Stimulated activated CD4-positive, alpha-beta T cell treated with anti-CD3 and anti-CD28 coated beads, Interleukin-1b, Interleukin-23, amount 100 ng/mL, for 4 hours (primary cell): ENCODE data around the gene HPCAL1.

Experiments
- DNase-seq, 2 donors: peaks; one replicate each; pipeline ENCODE4 v3.0.0-alpha.2; 2020; ENCODE audit warnings: low read depth in 2 of 2

The HPCAL1 gene

DNA sequence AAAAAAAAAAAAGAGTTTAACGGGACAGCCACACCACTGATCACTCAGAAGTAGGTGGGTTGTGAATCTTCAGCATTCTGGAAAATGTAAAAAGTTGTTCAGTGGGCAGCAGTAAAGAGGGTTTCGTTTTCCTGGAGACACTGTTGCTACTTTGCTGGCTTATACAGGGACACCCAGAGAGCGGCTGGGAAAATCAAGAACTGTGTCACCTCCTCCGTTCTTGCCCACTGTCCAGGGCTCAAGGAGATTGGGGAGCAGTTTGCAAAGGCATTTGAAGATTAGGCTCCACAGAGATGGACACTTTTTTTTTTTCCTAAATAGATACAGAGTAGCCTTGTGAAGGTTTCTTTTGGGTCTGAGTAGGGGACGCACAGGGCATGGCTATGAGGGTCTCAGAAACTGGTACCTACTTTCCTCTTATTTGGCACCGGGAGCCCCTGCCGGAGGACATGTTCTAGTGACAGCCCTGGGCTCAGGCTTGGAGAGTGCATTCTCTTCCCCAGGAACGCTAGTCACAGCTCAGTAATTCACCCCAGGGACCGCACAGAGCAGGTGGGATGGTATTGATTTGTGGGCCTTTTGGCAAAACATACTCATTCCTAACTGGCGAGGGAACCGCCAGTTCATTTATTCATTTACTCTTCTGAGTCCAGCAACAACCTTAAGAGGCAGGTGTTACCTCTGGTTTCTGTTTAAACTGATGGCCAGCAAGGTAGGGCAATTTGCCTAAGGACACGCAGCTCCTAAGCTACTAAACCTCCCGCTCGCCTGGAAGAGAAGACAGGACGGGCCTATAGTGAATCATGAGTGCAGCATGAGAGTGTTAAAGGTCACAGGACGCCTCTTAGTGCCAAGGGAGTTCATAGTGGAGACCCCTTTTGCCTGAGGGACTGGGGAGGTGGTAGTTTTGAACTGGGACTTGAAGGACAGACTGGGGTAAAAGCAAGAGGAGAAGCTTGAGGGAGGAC, 53.1 kb downstream of the HPCAL1 start:
- DNase-seq: no peak

DNA sequence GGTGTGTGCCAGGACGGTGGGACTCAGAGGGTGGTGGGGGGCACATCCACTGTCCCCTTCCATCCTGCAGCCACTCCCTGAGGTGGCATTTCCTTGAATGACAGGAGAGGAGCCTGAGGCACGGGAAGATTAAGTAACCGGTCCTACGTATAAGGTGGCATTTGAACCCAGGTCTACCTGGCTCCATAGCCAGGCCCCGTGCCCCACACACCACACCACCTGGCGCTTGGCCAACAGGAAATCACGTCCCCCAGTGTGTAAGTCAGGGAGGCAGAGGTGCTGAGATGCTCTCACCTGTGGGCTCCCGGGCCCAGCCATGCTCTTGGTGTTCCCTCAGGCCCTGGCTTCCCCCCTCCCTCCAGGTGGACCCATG, 53.7 kb downstream of the HPCAL1 start:
- DNase-seq: no peak

DNA sequence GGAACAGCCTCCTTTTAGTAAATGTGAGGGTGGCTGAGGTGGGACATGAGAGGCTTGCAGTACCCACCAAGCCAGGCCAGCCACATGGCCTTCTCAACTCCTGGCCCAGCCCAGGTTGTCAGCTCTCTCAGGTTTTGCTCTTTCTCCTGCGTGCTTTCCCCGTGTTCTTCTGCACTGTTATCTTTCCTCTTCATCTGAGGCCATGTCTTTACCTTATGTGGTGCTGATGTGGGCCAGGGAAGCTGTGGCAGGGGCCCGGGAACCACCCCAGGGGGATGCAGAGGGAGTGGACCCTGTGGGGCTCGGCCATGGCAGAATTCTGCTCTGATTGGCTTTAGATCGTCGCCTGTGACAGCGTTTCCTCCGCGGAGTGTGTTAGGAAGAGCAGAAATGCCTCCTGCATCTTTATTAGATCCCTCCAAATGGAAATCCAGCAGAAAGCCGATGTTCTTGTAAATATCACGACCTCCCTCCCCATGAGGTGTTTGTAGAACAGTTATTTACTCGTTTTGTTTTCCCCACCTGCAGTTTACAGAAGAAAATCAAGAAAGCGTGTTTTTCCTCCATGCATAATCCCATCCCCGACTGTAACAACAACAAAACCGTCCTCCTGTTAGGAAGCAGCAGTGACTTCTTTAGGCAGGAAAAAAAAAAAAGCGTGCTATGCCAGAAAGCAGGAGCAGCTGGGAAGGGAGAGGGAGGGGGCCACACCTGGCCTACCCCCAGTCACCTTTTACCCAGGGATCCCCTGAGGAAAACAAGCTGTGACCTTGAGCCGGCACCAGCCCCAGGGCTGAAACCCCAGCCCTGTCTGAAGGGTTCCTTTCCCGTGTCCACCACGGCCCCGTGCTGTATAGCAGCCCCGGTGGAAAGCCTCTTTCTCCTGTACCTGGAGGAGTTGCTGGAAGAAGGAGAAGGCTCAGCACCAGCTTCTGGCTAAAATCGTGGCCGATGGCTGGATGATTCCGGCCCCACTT, 54.8 kb downstream of the HPCAL1 start:
- DNase-seq: no peak

DNA sequence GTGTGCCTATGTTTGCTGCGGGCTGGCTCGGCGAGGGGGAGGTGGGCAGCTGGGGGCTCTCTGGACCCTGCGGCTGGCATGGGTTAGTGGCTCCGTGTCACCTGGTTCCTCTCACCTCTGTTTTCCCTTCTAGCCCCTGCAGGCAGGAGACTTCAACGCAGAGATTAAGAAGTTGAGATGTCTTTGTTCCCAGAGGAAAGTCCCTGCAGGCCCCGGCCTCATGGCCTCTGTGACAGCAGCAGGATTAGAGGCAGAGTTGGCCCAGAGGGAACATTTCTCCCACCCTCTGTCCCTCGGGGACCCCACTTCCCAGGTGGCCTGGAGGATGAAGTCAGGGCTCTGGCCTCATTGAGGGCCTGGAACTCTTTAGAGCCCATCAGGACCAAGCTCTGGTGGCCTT, 56.5 kb downstream of the HPCAL1 start:
- DNase-seq: no peak

DNA sequence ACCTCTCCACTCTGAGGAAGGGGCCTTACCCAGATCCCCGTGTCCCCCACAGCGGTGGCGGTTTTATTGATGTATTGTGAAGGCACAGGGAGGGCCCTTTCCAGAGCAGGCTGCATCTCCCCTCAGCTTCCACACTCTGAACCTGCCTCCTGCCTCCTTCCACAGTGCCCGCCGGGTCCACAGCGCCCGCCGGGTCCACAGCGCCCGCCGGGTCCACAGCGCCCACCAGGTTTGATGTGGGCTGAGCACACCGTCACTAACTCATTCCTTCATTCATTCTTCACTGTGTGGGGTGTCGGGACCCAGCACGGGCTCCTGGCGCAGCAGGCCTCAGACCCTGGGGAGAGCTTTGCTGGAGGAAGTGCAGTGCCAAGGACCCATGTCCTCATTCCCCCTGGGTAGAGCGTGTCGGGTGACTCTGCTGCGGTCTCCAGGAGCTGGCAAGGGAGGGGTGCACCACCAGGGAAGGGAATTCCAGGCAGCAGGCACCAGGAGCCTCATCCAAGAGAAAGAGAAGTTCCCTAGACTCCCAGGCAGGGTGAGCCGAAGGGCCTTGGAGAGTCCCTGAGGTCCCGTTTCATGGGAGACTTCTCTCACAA, 57.1 kb downstream of the HPCAL1 start:
- no peak for DNase-seq

DNA sequence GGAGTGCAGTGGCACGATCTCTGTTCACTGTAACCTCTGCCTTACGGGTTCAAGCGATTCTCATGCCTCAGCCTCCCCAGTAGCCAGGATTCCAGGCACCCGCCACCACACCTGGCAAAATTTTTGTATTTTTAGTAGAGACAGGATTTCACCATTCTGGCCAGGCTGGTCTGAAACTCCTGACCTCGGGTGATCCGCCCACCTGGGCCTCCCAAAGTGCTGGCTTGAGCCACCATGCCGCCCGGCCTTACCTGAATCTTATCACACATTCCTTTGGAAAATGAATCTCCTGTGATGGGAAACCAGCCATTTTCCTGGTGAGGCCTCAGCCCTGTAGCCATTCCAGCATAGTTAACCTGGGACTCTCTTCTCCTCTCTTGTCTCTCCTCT, 57.8 kb downstream of the HPCAL1 start:
- no peak for DNase-seq

DNA sequence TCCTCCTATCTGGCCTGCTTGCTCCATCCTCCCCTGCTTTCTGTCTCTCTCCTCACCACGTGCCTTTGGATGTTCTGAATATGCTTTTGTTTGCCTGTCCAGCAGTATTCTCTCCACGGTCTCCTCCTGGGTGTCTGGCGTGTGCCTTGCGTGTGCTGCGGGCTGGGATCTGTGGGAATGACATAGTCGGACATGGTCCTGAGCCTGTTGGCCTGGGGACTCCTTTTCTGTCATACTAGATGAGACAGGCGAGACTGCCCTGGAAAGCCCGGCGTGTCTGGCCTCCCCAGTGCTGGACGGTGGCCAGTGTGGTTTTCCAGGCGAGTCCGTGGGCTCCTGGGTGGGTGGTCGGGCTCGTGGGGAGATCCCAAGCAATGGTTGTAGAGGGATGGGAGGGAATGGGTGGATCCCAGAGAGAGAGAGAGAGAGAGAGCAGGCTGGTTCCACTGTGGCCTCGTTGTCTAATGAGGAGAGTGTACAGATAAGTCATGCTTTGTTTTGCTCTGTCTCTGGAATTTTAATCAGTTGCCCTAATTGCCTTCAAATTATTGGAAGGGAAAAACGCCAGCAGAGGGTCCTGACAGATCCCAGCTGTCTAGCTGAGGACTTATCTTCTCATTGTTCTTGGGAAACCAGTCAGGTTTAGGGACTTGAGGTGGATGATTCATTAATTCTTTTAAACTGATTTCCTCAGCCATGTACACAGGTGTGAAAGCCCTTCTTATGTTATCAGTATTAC, 58.3 kb downstream of the HPCAL1 start:
- no peak for DNase-seq

DNA sequence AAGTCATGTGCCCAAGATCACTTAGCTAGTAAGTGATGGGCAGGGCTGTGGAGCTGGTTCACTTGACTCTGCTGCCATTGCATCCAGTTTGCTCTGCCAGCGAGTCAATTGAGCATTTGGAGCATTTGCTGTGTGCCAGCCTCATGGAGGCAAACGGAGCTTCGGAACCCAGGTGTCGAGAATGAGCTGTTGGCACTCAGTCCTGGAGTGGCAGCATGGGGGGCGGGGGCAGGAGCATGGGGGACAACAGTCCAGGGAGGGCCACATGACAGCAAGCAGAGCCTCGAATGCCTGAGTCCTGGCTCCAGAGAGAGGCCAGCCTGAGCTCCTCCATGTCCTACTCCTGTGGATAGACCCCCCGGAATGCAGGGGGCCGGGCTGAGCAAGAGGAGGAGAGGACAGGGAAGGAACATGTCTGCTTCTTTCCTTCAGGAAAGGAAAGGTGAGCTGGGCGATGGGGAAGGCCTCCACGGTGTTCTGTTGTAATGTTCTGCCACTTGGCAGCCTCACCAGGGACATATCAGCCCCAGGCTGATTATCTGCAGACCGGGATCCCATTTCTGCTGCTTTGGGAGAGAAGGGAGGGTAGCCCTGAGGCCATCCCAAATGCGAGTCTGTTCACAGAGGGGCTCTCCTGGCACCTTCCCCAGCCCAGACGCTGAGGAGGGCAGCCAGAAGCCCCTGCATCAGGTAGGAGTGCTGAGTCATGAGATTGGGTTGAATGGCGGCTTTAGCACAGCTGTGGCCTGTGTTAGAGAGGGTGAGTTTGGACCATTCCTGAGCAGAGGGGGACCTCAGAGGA, 59.6 kb downstream of the HPCAL1 start:
- DNase-seq: no peak

DNA sequence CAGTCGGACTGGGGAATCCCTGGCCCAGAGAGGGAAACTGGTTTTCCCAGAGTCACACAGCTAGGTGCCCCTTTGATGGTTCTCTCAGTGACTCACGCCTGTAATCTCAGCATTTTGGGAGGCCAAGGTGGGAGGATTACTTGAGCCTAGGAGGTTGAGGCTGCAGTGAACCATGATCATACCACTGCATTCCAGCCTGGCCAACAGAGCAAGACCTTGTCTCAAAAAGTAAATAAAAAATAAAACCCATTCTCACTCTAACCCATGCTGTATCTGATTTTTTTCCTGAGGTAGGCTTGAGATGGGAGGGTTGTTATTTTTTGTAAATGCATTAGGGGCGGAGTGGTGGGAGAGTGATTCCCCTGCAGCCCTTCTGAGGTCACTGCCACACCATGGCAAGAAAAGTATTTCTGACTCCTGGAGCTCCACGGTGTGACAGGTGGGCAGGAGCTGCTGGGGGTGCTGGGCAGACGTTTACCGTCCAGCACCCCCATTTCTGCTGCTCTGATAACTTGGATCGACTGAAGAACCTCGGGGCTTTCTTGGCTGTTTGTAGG, 60.3 kb downstream of the HPCAL1 start:
- DNase-seq: no peak

DNA sequence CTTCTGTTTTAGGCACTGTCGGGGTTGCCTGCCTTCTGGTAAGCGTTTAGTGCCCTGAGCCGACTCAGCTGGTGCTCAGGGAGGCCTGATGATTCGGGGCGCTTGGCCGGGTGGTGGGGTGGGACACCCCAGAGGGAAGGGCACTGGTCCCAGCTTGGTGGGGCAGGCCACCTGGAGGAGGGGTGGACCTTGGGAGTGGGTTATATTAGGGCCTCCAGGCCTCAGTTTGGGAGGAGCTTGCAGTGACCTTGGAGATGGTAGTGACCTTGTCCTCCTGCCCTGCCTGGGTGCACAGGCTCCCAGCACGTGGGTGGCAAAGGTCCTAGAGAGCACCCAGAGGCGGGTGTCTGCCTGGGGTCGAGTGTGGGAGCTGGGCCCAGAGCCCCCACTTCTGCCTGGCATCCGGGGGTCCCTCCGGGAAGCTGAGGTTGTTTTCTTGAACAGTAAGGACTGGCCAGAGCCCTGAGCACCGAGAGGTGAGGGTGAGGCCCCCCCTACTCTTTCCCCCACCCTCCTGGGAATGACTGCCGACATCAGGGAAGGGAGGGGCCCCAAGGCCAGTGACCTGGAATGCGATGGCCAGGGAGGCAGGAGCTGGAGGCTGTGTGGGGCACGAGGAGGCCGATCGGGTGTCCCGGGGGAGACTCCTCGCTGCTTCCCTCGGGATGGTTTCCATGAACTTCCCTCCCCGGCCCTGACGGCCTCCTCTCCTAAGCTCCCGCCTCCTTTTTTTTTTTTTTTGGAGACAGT, 61.3 kb downstream of the HPCAL1 start:
- DNase-seq: no peak

DNA sequence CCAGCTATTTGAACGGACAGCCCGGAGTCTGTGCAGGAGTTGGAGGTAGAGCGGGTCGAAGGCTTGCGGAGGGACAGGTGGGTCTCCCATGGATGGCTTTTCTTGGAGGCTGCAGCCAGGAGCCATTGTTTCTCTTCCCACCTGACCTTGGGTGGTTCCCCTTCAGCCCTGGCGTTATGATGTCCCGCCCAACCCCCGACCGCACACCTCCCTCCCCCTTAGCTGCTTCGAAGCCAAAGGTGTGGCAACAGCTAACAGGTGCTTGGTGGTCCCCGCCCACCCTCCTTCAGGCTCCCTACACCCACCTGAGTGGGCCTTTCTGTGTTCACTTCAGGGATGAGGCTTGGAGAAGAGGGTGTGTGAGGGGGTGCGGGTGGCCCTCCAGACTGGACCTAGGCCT, 62.7 kb downstream of the HPCAL1 start:
- no peak for DNase-seq

DNA sequence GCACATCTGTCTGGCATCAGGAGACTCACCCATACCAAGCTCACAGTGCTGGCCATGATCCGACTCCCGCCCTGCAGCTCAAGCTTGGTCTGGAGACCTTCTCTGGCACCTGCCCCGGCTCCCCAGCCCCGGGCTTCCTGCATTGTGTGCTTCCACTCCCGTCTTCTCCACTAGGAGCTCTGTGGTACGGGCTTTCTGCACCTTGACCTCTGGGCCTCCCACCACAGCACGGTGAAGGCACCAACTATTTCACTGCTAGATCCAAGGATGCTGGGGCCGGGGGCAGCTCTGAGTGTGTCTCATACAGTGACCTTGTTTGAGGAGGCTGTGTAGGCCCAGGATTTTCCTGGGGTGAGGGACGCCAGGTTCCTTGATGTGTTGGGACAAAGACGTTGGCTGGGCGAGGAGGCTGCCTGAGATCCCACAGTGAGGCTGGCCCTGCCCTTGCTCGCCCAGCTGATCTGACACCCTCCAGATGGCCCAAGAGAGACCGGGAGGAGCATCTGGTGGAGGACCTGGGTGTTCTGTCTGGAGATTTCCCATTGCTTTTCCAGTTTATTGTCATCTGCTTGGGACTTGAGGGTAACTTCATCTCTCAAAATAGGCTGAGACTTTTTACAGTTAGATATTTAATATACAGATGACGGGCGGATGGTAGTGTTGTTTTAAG, 64.0 kb downstream of the HPCAL1 start:
- no peak for DNase-seq

DNA sequence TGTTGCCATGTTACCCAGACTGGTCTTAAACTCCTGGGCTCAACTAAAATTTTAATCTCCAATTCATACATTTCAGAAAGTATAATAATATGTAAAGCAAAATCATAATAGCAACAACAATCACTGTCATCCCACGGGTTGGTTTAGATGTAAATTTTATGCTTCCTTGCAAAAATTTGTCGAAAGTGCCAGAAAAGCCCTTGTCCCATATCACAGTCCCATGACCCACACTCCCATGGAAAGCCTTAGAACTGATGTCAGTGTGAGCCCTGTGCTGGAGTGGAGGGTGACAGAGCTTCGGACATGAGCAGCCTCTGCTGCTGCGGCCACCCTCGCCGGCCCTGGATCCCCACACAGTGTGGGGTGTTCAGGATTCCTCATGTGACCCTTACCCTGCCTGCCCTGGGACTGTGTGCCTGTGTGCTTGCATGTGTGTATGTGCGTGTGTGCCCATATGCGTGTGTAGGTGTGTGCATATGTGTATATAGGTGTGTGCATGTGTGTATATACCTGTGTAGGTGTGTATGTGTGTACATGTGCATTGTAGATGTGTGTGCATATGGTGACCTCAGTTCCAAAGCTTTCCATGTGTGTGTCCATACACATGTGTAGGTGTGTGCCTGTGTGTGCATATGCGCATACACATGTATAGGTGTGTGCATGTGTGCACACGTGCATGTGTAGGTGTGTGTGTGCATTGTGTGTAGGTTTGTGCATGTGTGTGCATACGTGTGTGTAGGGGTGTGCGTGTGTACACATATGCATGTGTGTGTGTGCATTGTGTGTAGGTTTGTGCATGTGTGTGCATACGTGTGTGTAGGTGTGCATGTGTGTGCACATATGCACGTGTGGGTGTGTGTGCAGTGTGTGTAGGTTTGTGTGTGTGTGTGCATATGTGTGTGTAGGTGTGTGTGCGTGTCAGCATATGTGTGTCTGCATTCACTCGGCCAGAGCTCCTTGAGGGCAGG, 65.1 kb downstream of the HPCAL1 start:
- no peak for DNase-seq

DNA sequence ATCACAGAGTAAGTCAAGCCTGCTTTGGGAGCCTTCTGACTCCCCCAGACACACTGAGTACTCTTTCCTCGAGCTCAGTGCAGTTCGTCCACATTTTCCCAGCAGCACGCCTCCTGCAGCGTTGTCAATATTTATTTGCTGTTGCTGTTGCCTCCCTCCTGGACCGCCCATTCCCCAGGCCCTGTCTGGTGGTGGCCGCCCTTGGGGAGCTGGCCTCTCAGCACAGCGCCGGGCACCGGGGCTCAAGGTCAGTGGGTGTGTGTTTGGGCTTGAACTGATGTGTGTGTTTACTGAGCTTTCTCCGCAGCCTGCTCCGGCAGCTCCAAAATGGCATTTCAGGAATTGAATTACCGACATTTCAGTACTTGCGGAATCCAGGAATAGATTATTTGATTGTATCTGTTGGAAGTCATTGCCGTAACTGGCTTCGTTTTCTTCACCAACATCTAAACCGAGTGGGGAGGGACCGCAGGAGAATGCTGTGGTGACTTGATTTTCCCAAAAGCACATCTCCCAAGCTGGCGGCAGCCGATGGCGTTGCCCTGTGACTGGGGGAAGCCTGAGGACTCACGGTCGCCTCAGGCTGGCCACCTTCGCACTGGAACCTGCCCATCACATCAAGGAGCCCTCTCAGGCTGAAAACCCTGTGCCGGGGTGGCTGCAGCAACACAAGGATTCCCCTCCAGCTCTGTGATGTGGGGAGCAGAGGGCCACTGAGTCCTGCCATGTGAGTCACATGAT, 66.0 kb downstream of the HPCAL1 start:
- no peak for DNase-seq

DNA sequence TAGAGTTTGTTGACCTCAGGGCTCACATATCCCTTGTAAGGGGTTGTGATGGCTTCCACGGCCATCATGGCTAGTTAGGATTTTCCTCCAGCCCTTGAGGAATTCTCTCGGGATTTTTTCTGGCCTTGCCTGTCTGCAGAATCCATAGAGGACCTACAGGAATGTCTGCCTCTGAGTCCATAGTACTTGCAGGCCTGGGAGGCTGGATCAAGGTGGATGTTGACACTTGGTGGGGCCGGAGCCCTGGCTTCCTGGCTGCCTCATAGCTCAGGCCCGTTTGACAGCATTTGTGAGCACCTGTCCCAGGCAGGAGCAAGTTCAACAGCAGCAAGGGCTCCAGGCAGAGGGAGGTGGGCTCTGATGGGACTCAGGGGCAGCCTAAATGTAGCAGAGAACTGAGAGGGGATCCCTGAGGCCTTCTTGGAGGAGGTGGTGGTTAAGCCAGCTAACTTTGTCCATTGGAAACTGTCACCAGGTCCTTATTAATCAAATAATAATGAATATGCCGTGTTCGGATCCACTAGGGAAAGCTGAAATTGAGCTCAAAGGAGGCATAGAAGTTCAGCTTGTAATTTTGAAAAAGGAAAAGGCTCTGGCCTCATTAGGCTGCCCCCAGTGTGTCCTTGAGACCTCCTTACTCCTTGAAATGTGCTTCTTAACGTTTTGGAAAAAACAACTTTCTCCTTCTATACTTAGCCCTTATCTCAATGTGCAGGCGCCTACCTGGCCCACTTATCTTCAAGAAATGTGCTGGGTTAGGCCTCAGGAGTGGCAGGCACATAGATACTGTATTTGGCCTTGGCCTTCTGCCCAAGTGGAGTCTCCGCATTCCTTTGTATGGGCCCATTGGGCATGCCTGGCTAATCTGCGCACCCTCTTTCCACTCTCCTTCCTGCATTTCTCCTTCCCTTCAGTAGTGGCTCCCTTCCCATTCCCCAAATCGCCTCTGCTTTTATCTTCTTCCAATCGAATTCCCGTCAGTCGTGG, 66.9 kb downstream of the HPCAL1 start:
- no peak for DNase-seq

DNA sequence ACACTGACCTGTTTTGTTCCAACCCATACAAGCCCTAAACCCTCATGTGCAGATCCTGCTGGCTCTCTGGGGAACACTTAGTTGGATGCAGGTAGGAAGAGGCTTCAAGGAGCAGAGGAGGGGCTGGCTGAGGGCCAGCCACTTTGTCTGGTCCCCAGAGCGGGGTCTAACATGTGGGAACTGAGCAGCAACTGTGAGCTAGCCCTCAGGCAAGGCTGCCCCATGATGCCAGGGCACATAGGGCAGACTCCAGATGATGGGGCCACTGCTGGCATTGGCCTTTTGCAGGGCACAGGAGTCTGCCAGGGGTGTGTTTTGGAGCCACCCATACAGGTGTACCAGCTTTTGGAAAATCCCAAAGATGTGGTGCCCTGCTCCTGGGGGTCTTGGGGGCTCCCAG, 67.7 kb downstream of the HPCAL1 start:
- DNase-seq: no peak
